HEK293 (cell line): ENCODE data around the gene SPACA9.

Source experiments
- ZNF121 ChIP-seq: fragments of 450-650 bp; formaldehyde crosslinking; IDR thresholded peaks from 2 replicates; pipeline ENCODE4 v1.5.1; 2016; ENCODE audit warnings: missing biosample characterization, missing genetic modification characterization
- ZNF660 ChIP-seq: fragments of 450-650 bp; IDR thresholded peaks from 2 replicates; pipeline ENCODE4 v1.5.1; 2018; ENCODE audit warnings: missing biosample characterization, mild to moderate bottlenecking, missing genetic modification characterization
- TF ChIP-seq, protein P1 (sequence below): fragments of 450-650 bp; formaldehyde crosslinking; IDR thresholded peaks from 2 replicates; pipeline ENCODE4 v1.5.1; 2016; ENCODE audit warnings: missing biosample characterization, missing genetic modification characterization

DNA sequence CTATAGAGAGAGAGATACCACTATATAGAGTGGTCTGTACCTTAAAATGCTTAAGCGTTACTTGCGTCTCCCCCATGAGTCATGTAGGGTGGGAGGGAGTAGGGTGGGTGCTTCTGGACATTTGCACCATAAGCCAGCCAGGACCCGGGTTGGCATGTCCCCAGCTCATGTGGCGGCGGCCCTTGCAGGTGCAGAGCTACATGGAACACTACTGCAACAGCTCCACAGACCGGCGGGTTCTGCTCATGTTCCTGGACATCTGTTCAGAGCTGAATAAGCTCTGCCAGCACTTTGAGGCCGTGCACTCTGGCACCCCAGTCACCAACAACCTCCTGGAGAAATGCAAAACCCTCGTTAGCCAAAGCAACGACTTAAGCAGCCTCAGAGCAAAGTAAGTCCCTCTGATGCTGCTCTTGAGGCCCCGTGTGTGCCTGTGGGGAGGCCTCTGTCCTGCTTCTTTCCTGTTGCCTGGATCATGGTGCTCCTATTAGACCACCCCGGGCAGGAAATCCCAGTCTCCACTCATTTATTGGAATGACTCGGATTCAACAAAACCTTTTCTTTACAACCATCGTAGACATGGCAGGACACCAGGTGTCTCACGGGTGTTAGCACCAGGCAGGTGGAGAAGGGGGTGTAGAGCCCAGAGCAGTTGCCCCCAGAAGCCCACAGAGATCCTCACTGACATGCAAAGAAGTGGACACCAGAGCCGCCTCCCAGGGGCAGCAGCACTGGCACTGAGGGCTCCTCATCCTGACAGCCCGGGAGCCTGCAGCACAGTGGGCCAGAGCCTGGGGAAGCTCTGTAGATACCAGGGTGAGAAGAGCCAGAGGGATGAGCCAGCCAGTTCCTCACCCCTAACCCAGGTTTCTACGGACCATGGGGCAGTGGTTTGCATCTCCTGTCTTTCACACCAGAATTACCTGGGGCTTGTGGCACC, 8.8 kb downstream of the SPACA9 start:
- TF ChIP-seq ZNF660 (tag by site-specific recombination), result no peak
- no peak for TF ChIP-seq ZNF121 (tag by site-specific recombination)
- TF ChIP-seq, protein P1, sequence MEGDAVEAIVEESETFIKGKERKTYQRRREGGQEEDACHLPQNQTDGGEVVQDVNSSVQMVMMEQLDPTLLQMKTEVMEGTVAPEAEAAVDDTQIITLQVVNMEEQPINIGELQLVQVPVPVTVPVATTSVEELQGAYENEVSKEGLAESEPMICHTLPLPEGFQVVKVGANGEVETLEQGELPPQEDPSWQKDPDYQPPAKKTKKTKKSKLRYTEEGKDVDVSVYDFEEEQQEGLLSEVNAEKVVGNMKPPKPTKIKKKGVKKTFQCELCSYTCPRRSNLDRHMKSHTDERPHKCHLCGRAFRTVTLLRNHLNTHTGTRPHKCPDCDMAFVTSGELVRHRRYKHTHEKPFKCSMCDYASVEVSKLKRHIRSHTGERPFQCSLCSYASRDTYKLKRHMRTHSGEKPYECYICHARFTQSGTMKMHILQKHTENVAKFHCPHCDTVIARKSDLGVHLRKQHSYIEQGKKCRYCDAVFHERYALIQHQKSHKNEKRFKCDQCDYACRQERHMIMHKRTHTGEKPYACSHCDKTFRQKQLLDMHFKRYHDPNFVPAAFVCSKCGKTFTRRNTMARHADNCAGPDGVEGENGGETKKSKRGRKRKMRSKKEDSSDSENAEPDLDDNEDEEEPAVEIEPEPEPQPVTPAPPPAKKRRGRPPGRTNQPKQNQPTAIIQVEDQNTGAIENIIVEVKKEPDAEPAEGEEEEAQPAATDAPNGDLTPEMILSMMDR, result no peak
